GM12891 (cell line): Measurements from ENCODE around the gene MAP7D3.

Source experiments
- POLR2A ChIP-seq: IDR thresholded peaks from 2 replicates; pipeline ENCODE4 v1.6.1; 2011; ENCODE audit warnings: low read depth, low read length, control low read depth
- POLR2AphosphoS5 ChIP-seq: IDR thresholded peaks from 2 replicates; pipeline ENCODE4 v1.6.1; 2011; ENCODE audit warnings: low read depth, low read length, control low read depth

DNA sequence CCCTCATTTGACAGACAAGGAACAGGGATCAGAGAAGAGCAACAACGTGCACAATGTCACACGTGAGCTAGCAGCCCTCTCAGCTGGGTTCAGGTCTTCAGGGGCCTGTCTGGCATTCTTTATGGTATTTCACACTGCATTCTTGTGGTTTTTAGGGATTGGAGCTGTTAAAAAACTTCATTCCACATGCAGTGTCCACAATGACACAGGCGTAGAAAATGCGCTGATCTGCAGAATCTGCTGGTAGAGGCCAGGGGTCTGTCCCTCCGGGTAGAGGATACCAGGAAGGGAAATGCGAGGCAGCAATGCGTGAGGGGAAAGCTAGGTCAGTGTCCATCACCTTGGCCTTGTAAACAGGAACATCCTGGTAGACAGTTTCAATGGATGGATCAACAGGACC is 36.6 kb downstream of the MAP7D3 start:
- no peak for TF ChIP-seq POLR2AphosphoS5
- no peak for TF ChIP-seq POLR2A
